ENCODE data around the gene NR0B2. TPM values are rescaled to one million over a fixed set of nuclear protein-coding genes. Genes with fewer than 3 reads are reported as not detected.

The NR0B2 gene, protein sequence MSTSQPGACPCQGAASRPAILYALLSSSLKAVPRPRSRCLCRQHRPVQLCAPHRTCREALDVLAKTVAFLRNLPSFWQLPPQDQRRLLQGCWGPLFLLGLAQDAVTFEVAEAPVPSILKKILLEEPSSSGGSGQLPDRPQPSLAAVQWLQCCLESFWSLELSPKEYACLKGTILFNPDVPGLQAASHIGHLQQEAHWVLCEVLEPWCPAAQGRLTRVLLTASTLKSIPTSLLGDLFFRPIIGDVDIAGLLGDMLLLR
- not detected for polyA plus RNA-seq (2013, experiment 1 of 2)
- not detected for polyA plus RNA-seq (2013, experiment 2 of 2)

DNA sequence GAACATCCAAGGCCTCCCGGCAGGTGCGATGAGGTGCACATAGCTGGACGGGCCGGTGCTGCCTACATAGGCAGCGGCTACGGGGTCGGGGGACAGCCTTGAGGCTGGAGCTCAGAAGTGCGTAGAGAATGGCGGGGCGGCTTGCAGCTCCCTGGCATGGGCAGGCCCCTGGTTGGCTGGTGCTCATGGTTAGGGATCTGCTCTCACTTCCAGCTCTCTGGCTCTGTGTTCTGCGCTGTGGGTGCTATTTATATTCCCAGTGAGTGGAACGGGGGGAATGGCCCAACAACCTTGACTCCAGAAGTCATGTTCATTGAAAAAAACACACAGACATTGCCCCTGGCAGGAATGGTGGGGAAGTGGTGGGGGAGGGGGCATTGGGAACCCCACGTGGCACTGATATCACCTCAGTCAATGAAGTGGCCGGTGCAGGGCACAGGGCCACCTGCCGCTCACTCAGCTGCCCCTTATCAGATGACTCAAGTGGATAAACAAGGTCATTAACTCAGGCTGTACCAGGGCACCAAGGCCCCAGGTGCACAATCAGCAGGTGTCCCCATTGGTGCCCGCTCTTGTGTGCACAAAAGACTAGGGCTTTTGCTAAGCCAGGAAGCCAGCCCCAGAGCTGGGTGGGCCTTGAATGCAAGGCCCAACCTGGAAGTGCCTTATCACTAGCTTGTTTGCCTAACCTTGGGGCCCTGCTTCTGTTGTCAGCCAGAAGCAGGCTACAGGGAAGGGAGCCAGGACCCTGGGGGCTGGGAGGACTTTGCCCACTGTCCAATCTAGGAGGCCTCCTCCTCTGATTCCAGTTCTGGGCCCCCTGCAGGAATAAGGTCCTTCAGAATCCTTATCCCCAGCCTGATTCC lies at the start of gene NR0B2:
TSS of gene NR0B2 (minus strand) at position 222 of the 866 bp plus-strand sequence. CDS start at position 187, 35 bp downstream.
- Histone ChIP-seq H3K27ac (ENCODE audit: low read depth, low read length) (no peak within 1 kb of the TSS), H3K4me3 (ENCODE audit: low read length) (no peak within 1 kb of the TSS), H3K4me1 (ENCODE audit: insufficient read depth, low read length) (no peaks in the 10 kb centered on the region), H3K36me3 (ENCODE audit: insufficient read depth, low read length) (no peaks in the 10 kb centered on the region), H3K9ac (ENCODE audit: low read depth, low read length) (no peak within 1 kb of the TSS; the same call in 1 of the 2 replicates), H3K27me3 (ENCODE audit: insufficient read depth, low read length) (peaks cover 8% of the 10 kb centered on the region; the same call in 1 of the 2 replicates), H3K9me3 (ENCODE audit: insufficient read depth, low read depth, low read length) (no peaks in the 10 kb centered on the region)
- 89% methylated on average over 16 of the region's 16 CpGs for WGBS

DNA sequence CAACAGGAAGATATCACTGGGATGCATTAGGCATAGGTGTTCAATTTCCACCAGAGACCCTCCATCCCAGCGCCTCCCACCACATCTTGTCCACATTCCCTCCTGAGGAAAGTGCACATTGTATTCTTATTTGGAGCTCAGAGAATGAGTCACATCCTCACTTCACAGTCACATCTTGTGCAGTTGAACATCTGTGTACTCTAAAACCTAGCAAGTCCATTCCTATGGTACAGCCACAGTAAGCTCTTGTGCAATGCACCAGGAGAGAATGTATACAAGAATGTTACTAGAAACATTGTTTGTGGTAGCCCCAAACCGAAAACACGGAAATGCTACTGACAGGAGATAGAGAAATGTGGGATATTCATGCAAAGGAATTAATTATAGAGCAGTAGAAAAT lies 48.1 kb upstream of the NR0B2 start:
- H3K27ac ChIP-seq (ENCODE audit: low read depth, low read length): no peak overlapping the region
- H3K9me3 ChIP-seq (ENCODE audit: insufficient read depth, low read depth, low read length): no peaks in the 10 kb centered on the region
- H3K4me1 ChIP-seq (ENCODE audit: insufficient read depth, low read length): no peaks in the 10 kb centered on the region

DNA sequence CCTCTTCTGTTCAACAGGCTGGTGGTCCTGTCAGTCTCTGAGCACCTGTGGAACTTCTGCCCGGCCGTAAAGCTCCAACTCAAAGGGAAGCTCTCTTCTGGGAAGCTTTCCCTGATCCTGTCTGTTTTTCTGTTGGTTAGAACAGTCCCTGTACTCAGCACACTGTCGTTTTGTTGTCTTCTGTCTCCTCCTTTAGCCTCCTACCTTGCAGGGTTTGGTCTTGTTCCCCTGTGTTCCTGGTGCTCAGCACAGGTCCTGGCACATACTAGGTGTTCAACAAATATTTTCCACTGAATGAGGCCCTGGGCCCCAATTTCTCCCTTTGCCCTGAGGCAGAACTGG lies 46.8 kb upstream of the NR0B2 start:
- H3K27me3 ChIP-seq (ENCODE audit: insufficient read depth, low read length): peaks cover 32% of the 10 kb centered on the region
- peak overlapping the region; percentile 14; the same call in 1 of the 2 replicates for H3K27ac ChIP-seq (ENCODE audit: low read depth, low read length)
- H3K9ac ChIP-seq (ENCODE audit: low read depth, low read length): peak overlapping the region; percentile 52
- 15% methylated on average over 3 of the region's 3 CpGs for WGBS
- H3K4me1 ChIP-seq (ENCODE audit: insufficient read depth, low read length): no peaks in the 10 kb centered on the region
- H3K9me3 ChIP-seq (ENCODE audit: insufficient read depth, low read depth, low read length): no peaks in the 10 kb centered on the region
- H3K36me3 ChIP-seq (ENCODE audit: insufficient read depth, low read length): no peaks in the 10 kb centered on the region
- H3K4me3 ChIP-seq (ENCODE audit: low read length): peak overlapping the region; percentile 79

More for the DNA sequence above, 48.1 kb upstream of the NR0B2 start:
- Histone ChIP-seq H3K9ac (ENCODE audit: low read depth, low read length) (no peak overlapping the region), H3K4me3 (ENCODE audit: low read length) (no peak overlapping the region), H3K36me3 (ENCODE audit: insufficient read depth, low read length) (no peaks in the 10 kb centered on the region), H3K27me3 (ENCODE audit: insufficient read depth, low read length) (peaks cover 32% of the 10 kb centered on the region)
- WGBS: 81% methylated on average over 3 of the region's 3 CpGs

DNA sequence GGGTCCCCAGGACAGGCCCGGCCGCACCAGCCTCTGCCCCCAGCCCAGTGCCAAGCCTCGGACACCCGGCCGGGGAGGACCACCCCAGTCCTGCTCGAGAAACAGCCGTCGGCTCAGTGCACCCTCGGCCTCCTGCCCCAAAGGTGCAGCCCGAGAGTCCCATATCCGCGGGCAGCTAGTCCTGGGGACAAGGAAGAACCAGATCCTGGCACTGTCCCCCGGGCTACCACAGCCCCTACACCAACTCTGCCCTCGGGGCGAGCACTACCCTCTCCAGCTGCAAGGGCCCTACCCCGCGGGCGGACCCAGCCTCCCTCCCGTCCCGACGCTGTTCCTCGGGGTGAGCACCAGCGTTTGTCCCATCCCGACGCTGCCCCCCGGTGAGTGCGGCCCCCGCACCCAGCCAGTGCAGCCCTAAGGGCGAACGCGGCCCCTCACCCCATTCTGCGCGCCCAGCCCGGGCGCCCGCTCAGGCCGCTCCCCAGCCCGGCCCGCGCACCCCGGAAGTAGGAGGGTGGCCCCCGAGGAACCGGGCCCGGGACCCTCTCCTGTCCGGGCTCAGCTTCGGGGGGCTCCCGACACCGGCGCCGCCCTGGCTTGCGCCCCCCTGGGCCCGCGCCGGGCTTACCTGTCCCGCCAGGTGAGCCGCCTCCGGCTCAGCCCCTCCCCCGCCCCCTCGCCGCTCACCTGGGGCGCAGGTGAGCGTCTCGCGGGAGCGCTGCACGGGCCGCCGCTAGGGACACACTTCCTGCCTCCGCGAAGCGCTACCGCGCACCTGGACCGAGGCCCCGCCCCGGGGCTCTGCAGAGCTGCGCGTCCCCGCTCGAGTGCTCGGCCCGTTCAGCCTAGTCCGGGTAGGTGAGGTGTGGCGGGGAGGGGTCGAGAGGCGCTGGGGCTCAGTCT lies 46.2 kb upstream of the NR0B2 start, which contains the start of gene KDF1:
TSS of gene KDF1 (minus strand) at position 747 of the 903 bp plus-strand sequence. CDS start 8,088 bp downstream, outside the sequence.
- peak within 1 kb of the TSS; percentile 77 for H3K9ac ChIP-seq (ENCODE audit: low read depth, low read length)
- 1% methylated on average over 86 of the region's 86 CpGs for WGBS

DNA sequence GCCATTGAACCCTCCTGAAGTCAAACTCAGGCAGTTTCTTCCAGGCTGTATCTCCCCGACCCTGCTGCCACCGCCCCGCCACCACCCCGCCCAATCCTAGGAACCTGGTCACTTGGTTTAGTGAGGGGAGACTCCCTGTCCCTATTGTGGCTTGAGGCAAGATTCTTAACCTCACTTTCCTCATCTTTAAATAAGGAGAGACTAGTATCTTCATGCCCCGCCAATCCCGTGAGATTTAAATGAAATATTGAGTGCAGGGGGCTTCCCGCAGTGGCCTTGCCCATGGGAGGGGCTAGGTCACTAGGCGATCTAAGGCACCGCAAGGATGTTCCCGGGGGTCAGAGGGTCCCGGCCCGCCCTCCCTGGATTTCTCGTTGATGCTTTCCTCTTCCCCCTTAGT lies 45.5 kb upstream of the NR0B2 start:
- Histone ChIP-seq H3K9ac (ENCODE audit: low read depth, low read length) (peak overlapping the region; percentile 77), H3K9me3 (ENCODE audit: insufficient read depth, low read depth, low read length) (no peaks in the 10 kb centered on the region), H3K4me3 (ENCODE audit: low read length) (peak overlapping the region; percentile 79), H3K4me1 (ENCODE audit: insufficient read depth, low read length) (no peaks in the 10 kb centered on the region), H3K36me3 (ENCODE audit: insufficient read depth, low read length) (no peaks in the 10 kb centered on the region), H3K27ac (ENCODE audit: low read depth, low read length) (no peak overlapping the region), H3K27me3 (ENCODE audit: insufficient read depth, low read length) (peaks cover 32% of the 10 kb centered on the region)
- 40% methylated on average over 13 of the region's 13 CpGs for WGBS

More for the DNA sequence above, 46.2 kb upstream of the NR0B2 start, which contains the start of gene KDF1:
- H3K4me1 ChIP-seq (ENCODE audit: insufficient read depth, low read length): no peaks in the 10 kb centered on the region
- H3K9me3 ChIP-seq (ENCODE audit: insufficient read depth, low read depth, low read length): no peaks in the 10 kb centered on the region
- H3K27ac ChIP-seq (ENCODE audit: low read depth, low read length): peak within 1 kb of the TSS; percentile 14; the same call in 1 of the 2 replicates
- H3K36me3 ChIP-seq (ENCODE audit: insufficient read depth, low read length): no peaks in the 10 kb centered on the region
- H3K4me3 ChIP-seq (ENCODE audit: low read length): peak within 1 kb of the TSS; percentile 79
- peaks cover 32% of the 10 kb centered on the region for H3K27me3 ChIP-seq (ENCODE audit: insufficient read depth, low read length)

DNA sequence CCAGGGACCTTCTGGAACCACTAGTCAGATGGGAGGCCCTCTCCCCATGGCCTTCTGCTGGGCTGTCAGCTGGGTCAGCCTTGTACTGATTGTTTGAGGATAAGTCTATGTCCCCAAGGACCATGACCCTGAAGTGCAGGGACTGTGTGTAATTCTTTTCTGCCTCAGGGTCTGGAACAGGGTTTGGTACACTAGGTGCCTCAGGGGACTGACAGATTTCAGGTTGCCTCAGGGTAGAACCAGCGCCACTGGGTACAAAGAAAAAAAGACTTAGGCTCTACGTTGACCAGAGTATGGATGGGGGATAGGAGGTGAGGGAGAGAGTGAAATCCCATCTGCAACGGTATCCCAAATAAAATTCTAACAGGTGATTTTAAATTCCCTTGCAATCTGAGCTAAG lies 43.5 kb upstream of the NR0B2 start:
- 90% methylated on average over 3 of the region's 3 CpGs for WGBS

DNA sequence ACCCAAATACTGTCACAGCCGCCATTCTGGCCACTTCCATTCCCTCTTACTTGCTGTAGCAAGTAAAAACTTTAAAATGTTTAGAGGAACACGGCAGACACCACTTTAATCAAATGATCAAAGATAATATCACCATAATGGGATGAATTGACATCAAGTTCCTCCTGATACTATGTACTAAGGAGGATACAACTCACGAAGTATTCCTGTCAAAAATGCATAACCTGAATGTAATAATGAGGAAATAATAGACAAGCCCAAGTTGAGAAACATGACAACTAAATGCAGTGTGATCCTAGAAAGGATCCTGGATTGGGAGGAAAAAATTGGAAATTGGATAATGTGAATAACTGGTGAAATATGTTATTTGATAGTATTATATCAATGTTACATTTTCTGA lies 42.5 kb upstream of the NR0B2 start:
- H3K9me3 ChIP-seq (ENCODE audit: insufficient read depth, low read depth, low read length): no peaks in the 10 kb centered on the region
- 98% methylated on average over 3 of the region's 3 CpGs for WGBS
- no peaks in the 10 kb centered on the region for H3K4me1 ChIP-seq (ENCODE audit: insufficient read depth, low read length)
- no peak overlapping the region for H3K27ac ChIP-seq (ENCODE audit: low read depth, low read length)
- H3K4me3 ChIP-seq (ENCODE audit: low read length): no peak overlapping the region
- peaks cover 28% of the 10 kb centered on the region for H3K27me3 ChIP-seq (ENCODE audit: insufficient read depth, low read length)
- H3K36me3 ChIP-seq (ENCODE audit: insufficient read depth, low read length): peaks cover 3% of the 10 kb centered on the region; the same call in 1 of the 2 replicates
- no peak overlapping the region for H3K9ac ChIP-seq (ENCODE audit: low read depth, low read length)

More for the DNA sequence above, 43.5 kb upstream of the NR0B2 start:
- Histone ChIP-seq H3K36me3 (ENCODE audit: insufficient read depth, low read length) (no peaks in the 10 kb centered on the region), H3K27ac (ENCODE audit: low read depth, low read length) (no peak overlapping the region), H3K9me3 (ENCODE audit: insufficient read depth, low read depth, low read length) (no peaks in the 10 kb centered on the region), H3K9ac (ENCODE audit: low read depth, low read length) (no peak overlapping the region), H3K4me3 (ENCODE audit: low read length) (no peak overlapping the region), H3K4me1 (ENCODE audit: insufficient read depth, low read length) (no peaks in the 10 kb centered on the region), H3K27me3 (ENCODE audit: insufficient read depth, low read length) (peaks cover 32% of the 10 kb centered on the region)

DNA sequence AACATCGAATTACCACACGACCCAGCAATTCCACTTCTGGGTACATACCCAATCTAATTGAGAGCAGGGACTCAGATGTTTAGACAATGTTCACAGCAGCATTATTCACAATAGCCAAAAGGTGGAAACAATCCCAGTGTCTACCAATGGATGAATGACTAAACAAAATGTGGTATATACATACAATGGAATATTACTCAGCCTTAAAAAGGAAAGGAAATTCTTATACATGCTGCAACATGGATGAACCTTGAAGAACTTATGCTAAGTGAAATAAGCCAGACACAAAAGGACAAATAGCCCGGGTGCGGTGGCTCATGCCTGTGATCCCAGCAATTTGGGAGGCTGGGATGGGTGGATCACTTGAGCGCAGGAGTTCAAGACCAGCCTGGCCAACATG lies 39.6 kb upstream of the NR0B2 start:
- no peak overlapping the region for H3K27ac ChIP-seq (ENCODE audit: low read depth, low read length)
- peaks cover 14% of the 10 kb centered on the region; the same call in 1 of the 2 replicates for H3K36me3 ChIP-seq (ENCODE audit: insufficient read depth, low read length)
- no peaks in the 10 kb centered on the region for H3K4me1 ChIP-seq (ENCODE audit: insufficient read depth, low read length)
- H3K9me3 ChIP-seq (ENCODE audit: insufficient read depth, low read depth, low read length): no peaks in the 10 kb centered on the region
- WGBS: 98% methylated on average over 5 of the region's 5 CpGs
- H3K27me3 ChIP-seq (ENCODE audit: insufficient read depth, low read length): 0 out of 2 replicates have a peak, but pooled peaks cover 2% of the 10 kb centered on the region
- no peak overlapping the region for H3K9ac ChIP-seq (ENCODE audit: low read depth, low read length)
- H3K4me3 ChIP-seq (ENCODE audit: low read length): no peak overlapping the region

DNA sequence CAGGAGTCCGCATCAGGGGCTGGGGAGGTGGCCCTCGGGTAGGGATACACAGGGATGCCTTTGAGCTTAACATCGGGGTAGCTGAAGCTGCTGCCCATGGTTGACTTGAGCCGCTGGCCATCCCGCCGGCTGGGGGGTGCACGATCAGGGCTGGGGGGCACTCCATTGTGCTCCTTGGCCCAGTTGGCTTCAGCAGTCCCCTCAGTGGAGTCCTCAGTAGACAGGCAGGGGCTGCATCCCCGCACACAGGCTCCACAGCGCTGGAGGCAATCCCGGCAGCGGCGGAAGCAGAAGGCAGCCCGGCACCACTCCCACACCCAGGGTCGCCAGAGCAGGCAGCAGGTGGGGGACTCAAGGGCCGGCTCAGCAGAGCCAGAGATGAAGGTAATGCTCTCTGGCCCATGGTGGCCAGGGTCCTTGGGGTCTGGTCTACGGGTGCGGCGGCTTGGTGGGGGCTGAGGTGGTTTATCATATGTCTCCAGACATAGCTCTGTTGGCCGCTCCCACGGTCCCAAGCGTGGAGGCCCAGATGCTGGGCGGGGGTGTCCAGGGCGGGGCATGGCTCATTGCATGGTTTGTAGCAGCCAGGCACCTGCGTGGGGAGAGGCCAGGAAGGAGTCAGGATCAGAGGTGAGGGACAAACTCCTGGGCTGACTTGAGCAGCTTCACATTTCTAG lies 38.2 kb upstream of the NR0B2 start:
- no peak overlapping the region for H3K27ac ChIP-seq (ENCODE audit: low read depth, low read length)
- H3K4me3 ChIP-seq (ENCODE audit: low read length): no peak overlapping the region
- no peak overlapping the region for H3K9ac ChIP-seq (ENCODE audit: low read depth, low read length)
- no peaks in the 10 kb centered on the region for H3K9me3 ChIP-seq (ENCODE audit: insufficient read depth, low read depth, low read length)
- H3K36me3 ChIP-seq (ENCODE audit: insufficient read depth, low read length): peaks cover 18% of the 10 kb centered on the region
- WGBS: 93% methylated on average over 24 of the region's 24 CpGs
- no peaks in the 10 kb centered on the region for H3K27me3 ChIP-seq (ENCODE audit: insufficient read depth, low read length)
- no peaks in the 10 kb centered on the region for H3K4me1 ChIP-seq (ENCODE audit: insufficient read depth, low read length)

DNA sequence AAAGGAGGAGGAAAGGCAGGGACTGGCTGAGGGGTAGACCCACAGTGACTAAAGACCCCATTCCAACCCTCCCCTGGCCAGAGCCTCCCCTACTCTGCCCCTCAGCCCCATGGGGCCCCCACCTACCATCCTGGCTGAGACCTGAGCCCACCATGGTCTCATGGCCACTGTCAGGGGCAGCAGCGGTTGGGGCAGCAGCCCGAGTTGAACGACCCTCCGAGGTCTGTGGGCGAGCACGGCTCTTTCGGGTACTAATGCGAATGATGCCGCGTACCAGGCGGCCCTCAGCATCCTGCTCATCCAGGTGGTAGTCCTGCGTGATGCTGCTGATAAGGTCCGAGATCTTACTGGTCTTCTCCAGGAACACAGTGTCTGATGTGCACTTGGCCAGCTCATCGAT lies 37.4 kb upstream of the NR0B2 start:
- Histone ChIP-seq H3K4me3 (ENCODE audit: low read length) (no peak overlapping the region), H3K9ac (ENCODE audit: low read depth, low read length) (no peak overlapping the region), H3K36me3 (ENCODE audit: insufficient read depth, low read length) (peaks cover 25% of the 10 kb centered on the region), H3K27me3 (ENCODE audit: insufficient read depth, low read length) (no peaks in the 10 kb centered on the region), H3K27ac (ENCODE audit: low read depth, low read length) (no peak overlapping the region), H3K4me1 (ENCODE audit: insufficient read depth, low read length) (no peaks in the 10 kb centered on the region), H3K9me3 (ENCODE audit: insufficient read depth, low read depth, low read length) (no peaks in the 10 kb centered on the region)
- 96% methylated on average over 14 of the region's 14 CpGs for WGBS
